NCI-H146 treated with DMSO at 0.1 percent for 48 hours (cell line): ENCODE results near the gene CDH26.
A peak's percentile ranks its signal among the peaks of the same experiment; 100 is the strongest.

ENCODE experiments used
- DNase-seq: peaks from one replicate; lab custom pipeline; 2025; ENCODE audit not compliant: unreplicated experiment; lab: John Stamatoyannopoulos, UW

CDH26 gene

GRCh38 chr20:59958123-59958522 is at the start of gene CDH26:
CDH26 (plus strand) TSS chr20:59958423; CDS start chr20:59958727, 304 bp downstream.
- DNase-seq = no peak

GRCh38 chr20:59908855-59909254 is 49.4 kb upstream of the CDH26 start:
- DNase-seq = no peak

- DNase-seq = no peak
Measured at GRCh38 chr20:59911041-59911440, 47.2 kb upstream of the CDH26 start.

- DNase-seq = no peak
Measured at GRCh38 chr20:59912609-59913008, 45.6 kb upstream of the CDH26 start.

- no peak for DNase-seq
Measured at GRCh38 chr20:59920944-59921343, 37.3 kb upstream of the CDH26 start.

GRCh38 chr20:59923514-59923913 is 34.7 kb upstream of the CDH26 start:
- no peak for DNase-seq

GRCh38 chr20:59925359-59925758 is 32.9 kb upstream of the CDH26 start:
- no peak for DNase-seq

- no peak for DNase-seq
Measured at GRCh38 chr20:59925899-59926298, 32.3 kb upstream of the CDH26 start.

DNA sequence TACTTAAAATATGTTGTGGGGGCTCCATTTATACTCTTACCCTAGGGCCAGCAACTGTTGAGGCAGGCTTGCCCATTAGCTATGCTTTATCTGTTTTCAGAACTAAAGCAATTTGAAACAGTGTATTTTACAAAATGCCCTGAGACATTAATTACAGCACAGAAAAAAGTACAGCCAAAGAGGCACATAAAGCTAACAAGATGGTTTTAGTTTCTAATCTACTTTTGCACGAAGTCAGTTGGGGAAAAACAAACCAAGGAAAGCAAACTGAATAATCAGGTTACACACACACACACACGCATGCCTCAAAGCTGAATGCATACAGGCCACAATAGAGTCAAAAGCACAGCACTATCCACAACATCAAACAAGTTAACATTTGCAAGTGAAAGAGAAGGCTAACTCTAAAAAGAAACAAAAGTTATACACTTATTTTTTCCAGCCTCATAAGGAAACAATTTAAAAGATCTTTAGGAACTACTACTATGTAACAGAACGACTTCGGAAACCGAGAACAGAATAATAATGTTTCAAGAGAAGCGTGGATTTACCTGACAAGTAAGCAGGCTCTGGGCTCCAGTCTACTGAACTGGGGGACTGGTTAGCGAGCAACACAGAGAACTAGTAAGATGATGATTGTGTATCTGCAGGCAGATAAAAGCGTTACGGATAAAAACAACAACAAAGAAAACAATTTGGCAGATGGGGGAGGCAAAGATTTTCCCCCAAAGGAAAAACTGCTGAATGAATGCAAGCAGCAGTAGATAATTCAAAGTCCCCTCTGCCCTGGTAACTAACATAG is 26.5 kb upstream of the CDH26 start:
- DNase-seq = no peak

DNA sequence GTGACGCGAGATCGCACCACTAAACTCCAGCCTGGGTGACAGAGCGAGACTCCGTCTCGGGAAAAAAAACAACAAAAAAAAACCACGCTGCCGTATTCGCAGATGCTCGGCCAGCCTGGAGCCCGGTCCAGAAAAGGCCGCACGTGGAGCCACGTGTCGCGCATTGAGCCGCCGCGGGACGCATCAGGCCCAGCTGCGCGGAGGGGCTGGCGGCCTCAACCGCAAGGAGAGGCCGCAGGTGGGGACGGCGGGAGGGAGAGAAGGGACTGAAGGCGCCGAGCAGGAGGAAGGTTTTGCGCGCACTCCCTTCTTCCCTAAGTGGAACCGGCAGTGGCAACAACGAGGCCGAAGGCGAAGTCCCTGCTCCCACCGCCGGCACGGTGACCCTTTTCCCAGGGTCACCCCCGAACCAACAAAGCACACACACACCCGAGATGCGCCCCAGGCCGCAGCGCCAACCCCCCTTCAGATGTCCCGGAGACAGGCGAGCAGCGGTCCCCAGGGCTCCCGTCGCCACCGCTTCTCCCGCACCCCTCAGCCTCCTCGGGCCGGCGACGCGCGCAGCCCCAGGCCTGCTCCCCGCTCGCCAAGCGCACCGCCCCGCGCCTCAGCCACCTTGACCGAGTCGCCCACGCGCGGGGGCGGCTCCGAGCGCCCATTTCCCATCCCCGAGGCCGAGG is 25.5 kb upstream of the CDH26 start:
- no peak for DNase-seq

DNA sequence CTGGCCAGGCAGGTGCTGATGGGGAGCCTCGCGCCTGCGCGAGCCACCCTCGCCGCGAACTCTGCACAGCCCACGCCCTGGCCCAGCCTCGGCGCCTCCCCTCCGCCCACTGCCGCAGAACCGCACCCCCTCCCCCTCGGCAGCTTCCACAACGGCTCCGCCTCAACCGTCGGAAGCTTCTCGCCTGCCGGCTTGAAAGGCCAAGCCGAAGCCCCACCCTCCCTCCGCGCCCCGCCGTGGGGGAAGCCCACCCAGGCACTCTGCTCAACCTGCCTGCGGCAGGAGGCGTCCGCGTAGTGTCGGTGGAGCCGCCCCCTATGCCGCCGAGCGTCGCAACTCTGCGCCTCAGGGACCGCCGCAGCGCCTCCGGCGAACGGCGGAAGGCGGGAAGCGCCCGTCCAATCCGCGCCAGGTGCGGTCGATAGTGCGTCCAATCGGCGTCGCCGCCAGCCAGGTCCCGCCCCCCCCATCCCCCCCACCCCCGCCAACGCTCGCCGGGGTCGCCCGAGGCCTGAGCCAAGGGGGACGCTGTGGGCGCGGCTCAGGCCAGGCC is 24.9 kb upstream of the CDH26 start, which contains the start of gene SYCP2:
SYCP2 (minus strand) TSS at position 342 of the 553 bp plus-strand sequence. CDS start 11,224 bp downstream, outside the sequence.
- DNase-seq = no peak

DNA sequence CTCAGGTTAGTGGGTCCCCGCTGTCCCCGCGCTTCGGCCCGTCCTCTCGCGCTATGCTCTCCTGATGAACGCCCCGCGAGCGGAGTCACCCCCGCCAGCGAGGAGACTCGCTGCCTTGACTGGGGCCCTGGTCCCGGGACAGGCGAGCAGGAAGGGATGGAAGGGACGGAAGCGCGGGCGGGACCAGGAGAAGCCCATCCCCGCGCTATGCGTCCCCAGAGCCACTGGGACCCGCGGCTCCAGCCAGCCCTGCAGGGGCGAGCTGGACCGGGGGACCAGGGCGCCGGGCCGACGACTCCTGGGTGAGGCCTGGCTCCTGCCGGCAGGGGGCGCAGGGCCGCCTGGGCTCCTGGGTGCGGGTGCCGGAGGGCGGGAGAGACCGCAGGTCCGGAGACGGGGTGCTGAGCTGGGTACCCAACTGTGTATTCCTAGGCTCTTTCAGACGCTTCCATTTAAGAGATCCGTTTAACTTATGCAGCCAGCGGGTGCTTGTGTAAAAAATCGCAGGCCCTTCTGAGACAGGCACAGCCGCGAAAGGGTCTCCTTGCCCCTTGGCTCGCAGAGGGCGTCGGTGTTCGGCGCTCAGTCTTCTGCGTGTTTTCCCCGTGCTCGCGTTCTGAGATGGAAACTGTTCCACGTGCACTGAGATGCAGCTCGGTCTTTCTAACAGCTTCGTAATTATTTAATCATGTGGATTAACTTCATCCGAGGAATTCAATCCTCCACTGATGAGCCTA is 24.2 kb upstream of the CDH26 start:
- peak; percentile 52 for DNase-seq

GRCh38 chr20:59935457-59936185 is 22.6 kb upstream of the CDH26 start:
- DNase-seq = no peak

GRCh38 chr20:59936409-59936808 is 21.8 kb upstream of the CDH26 start:
- DNase-seq = no peak

DNA sequence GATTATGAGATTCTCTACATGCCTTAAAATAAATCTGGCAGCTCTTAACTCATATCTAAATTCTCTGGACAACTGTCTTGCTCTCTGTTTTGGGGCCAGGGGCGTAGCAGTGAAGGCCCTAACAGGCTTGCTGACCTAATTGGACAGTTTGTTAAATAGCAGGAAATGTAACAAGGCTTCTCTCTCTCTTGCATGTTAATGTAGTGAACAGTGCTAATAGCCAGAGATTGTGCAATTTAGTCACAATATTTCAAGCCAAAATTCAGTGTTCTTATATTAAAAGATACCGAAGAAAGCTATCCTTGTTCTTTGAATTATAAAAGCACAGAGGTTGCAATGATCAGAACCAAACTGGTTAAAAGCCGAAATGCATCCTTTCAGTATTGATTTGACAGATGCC is 21.1 kb upstream of the CDH26 start:
- DNase-seq = no peak

DNA sequence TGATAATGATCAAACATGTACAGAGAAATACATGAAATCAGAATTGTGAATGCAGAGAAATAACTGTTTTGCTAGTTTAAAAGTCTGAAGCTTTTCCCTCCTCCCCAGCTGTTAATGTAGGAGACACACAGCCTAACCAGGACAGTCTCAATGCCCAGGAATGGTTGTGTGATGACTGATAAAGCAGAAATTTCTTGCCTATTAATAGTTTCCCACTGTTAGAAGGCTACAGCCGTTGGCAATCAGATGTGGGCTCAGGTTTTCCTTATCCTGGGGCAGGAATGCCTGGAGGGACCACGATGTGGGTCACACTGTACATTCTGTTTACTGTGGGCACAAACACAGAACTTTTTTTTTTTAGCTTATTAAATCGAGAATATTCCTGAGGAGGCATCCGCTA is 20.0 kb upstream of the CDH26 start:
- DNase-seq = no peak

DNA sequence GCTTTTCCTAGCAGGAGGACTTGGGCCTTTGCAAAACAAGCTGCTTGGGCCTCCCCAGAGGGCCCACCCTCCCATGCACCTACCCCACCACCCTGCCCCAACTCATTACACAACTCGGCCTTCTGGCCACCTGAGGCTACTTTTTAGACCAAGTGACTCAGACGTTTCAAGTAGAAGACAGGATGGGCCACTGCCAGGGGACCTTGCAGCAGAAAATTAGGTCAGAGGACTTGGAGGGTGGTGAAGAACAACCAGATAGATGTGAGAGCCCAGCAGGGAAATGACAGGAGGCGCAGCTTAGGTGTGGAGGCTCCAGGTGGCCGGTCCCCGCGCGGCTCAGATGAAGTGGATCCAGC is 19.5 kb upstream of the CDH26 start:
- DNase-seq = no peak

GRCh38 chr20:59939052-59939878 is 19.0 kb upstream of the CDH26 start:
- DNase-seq = no peak

DNA sequence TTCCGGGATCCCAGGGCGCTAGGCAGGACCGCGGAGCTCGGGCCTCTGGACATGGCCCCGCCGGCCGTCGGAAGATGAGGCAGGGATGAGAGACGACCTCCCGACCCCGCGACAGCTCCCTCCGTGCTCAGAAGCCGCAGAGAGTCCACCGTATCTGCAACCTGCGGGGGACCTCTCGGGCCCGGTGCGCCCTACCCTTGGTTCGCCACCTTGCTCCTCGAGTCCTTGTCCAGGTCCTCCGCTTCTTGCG is 18.4 kb upstream of the CDH26 start:
- no peak for DNase-seq
